Mammary epithelial cell (primary cell): Measurements from ENCODE around the gene COQ8B.

Source experiments
- CTCF ChIP-seq, 2 donors: IDR thresholded peaks in 1 of 2; conservative IDR thresholded peaks in 1 of 2; 2 replicates each; pipeline ENCODE4 v1.5.1; 2011 to 2012; ENCODE audit warnings: inconsistent platforms in 2 of 2, low read length in 2 of 2, mild to moderate bottlenecking in 2 of 2, control low read depth in 1 of 2, low read depth in 1 of 2; ENCODE audit not compliant: insufficient read depth in 1 of 2; ENCODE audit errors: extremely low read depth in 1 of 2
- EZH2 ChIP-seq: IDR thresholded peaks from 2 replicates; pipeline ENCODE4 v1.6.1; 2012; ENCODE audit warnings: low read length, inconsistent platforms, borderline replicate concordance

GRCh38 chr19:40718774-40719391 is 2.2 kb upstream of the COQ8B start:
- no peak for TF ChIP-seq CTCF (conservative IDR thresholded peaks at IDR 0.05 in 1 of 2, IDR thresholded peaks at IDR 0.05 in 1 of 2; ENCODE audit: extremely low read depth in 1 of 2, insufficient read depth in 1 of 2, low read depth in 1 of 2, low read length in 2 of 2)
- TF ChIP-seq EZH2 = no peak
